IMR-90 (cell line): ENCODE results near the gene TSEN15. TPM values are rescaled to one million over a fixed set of nuclear protein-coding genes. Genes with fewer than 3 reads are reported as not detected.
"Not testable (repeated sequence)": the region's sequence is repeated elsewhere in the genome, so short reads cannot be mapped to it uniquely, and the experiment has no call there.

Experiments
- ATAC-seq: fragments of 200-7000 bp; cut with Tn5 transposase; 2 replicates; pipeline ENCODE4 v1.9.1; 2020; ENCODE audit warnings: low read depth, mild to moderate bottlenecking, moderate library complexity
- BruUV-seq: library from RNA; stranded (reverse); fragments of 400-500 nt; replicated peaks from 2 replicates; lab custom pipeline; 2021; lab: Mats Ljungman, UMichigan
- CTCF ChIA-PET: fragments of 300-600 bp; formaldehyde crosslinking; extraction: SDS; loops from one replicate; lab custom pipeline; 2021; ENCODE audit warnings: antibody characterized with exemption; lab: Yijun Ruan, JAX
- POLR2A ChIA-PET: fragments of 300-600 bp; sonication (Branson Sonifier 250); formaldehyde crosslinking; loops from one replicate; lab custom pipeline; 2022; ENCODE audit warnings: antibody characterized with exemption; ENCODE audit not compliant: unreplicated experiment; lab: Charles Lee
- DNase-seq: peaks from one replicate; pipeline ENCODE4 v3.0.0; 2013
- H2AFZ ChIP-seq: replicated peaks from 2 replicates; pipeline ENCODE3; 2013; ENCODE audit warnings: low read length, mild to moderate bottlenecking; ENCODE audit not compliant: poor library complexity
- H2AK5ac ChIP-seq: 2 replicates; pipeline ENCODE4 v1.6.1; 2013; ENCODE audit warnings: low read depth, low read length, inconsistent platforms
- H2AK9ac ChIP-seq: replicated peaks from 2 replicates; pipeline ENCODE3; 2013; ENCODE audit warnings: mild to moderate bottlenecking, low read depth, low read length, moderate library complexity; ENCODE audit not compliant: poor library complexity
- H2BK120ac ChIP-seq: 2 replicates; pipeline ENCODE4 v1.6.1; 2013; ENCODE audit warnings: low read depth, low read length, inconsistent platforms
- H2BK15ac ChIP-seq: 3 replicates; pipeline ENCODE4 v1.6.1; 2013; ENCODE audit warnings: low read depth, low read length, inconsistent platforms
- H2BK20ac ChIP-seq: 2 replicates; pipeline ENCODE4 v1.6.1; 2013; ENCODE audit warnings: low read depth, mild to moderate bottlenecking, inconsistent platforms, low read length, moderate library complexity
- H2BK5ac ChIP-seq: 2 replicates; pipeline ENCODE4 v1.6.1; 2013; ENCODE audit warnings: mild to moderate bottlenecking, low read depth, low read length, inconsistent platforms; ENCODE audit not compliant: poor library complexity, severe bottlenecking
- H3K14ac ChIP-seq: replicated peaks from 2 replicates; pipeline ENCODE4 v1.6.1; 2013; ENCODE audit warnings: low read depth, low read length, inconsistent platforms
- H3K18ac ChIP-seq: 2 replicates; pipeline ENCODE4 v1.6.1; 2013; ENCODE audit warnings: low read depth, low read length, control low read depth
- H3K23ac ChIP-seq: 2 replicates; pipeline ENCODE4 v1.6.1; 2013; ENCODE audit warnings: low read depth, low read length, inconsistent platforms
- H3K27ac ChIP-seq: 2 replicates; pipeline ENCODE4 v1.5.1; 2013; ENCODE audit warnings: mild to moderate bottlenecking, control low read depth, low read length; ENCODE audit not compliant: insufficient read depth
- H3K27me3 ChIP-seq: 2 replicates; pipeline ENCODE4 v1.6.1; 2013; ENCODE audit warnings: low read length; ENCODE audit not compliant: control insufficient read depth, insufficient read depth
- H3K36me3 ChIP-seq: 2 replicates; pipeline ENCODE4 v1.6.1; 2013; ENCODE audit warnings: low read length, mixed read lengths; ENCODE audit not compliant: control insufficient read depth, insufficient read depth
- H3K4ac ChIP-seq: 2 replicates; pipeline ENCODE4 v1.6.1; 2013; ENCODE audit warnings: low read depth, low read length, inconsistent platforms
- H3K4me1 ChIP-seq: 2 replicates; pipeline ENCODE4 v1.6.1; 2013; ENCODE audit warnings: low read length, mixed read lengths; ENCODE audit not compliant: control insufficient read depth, insufficient read depth
- H3K4me2 ChIP-seq: 2 replicates; pipeline ENCODE4 v1.6.1; 2013; ENCODE audit warnings: low read depth, mild to moderate bottlenecking, control low read depth, low read length, moderate library complexity
- H3K4me3 ChIP-seq: 2 replicates; pipeline ENCODE4 v1.5.1; 2013; ENCODE audit warnings: low read depth, mild to moderate bottlenecking, control low read depth, low read length, moderate library complexity; ENCODE audit not compliant: insufficient read depth
- H3K56ac ChIP-seq: 2 replicates; pipeline ENCODE4 v1.6.1; 2013; ENCODE audit warnings: low read length, inconsistent platforms; ENCODE audit not compliant: insufficient read depth; ENCODE audit errors: extremely low read depth
- H3K79me1 ChIP-seq, 2 experiments: 2 replicates each; pipeline ENCODE4 v1.6.1; 2013; ENCODE audit warnings: low read length in 2 of 2, inconsistent platforms in 1 of 2, low read depth in 1 of 2
- H3K9ac ChIP-seq: 2 replicates; pipeline ENCODE4 v1.6.1; 2013; ENCODE audit warnings: low read depth, low read length, control low read depth
- H3K9me1 ChIP-seq: 2 replicates; pipeline ENCODE4 v1.6.1; 2013; ENCODE audit warnings: low read length, inconsistent platforms; ENCODE audit not compliant: insufficient read depth
- H3K9me3 ChIP-seq: 2 replicates; pipeline ENCODE4 v1.6.1; 2013; ENCODE audit warnings: low read length; ENCODE audit not compliant: control insufficient read depth, insufficient read depth
- H4K20me1 ChIP-seq: 2 replicates; pipeline ENCODE4 v1.6.1; 2013; ENCODE audit warnings: low read length, inconsistent platforms; ENCODE audit not compliant: insufficient read depth
- H4K5ac ChIP-seq: 2 replicates; pipeline ENCODE4 v1.6.1; 2013; ENCODE audit warnings: mild to moderate bottlenecking, low read depth, low read length, control low read depth
- H4K8ac ChIP-seq, 2 experiments: 2 replicates each; pipeline ENCODE4 v1.6.1; 2013; ENCODE audit warnings: low read depth in 2 of 2, low read length in 2 of 2, control low read depth in 1 of 2, inconsistent platforms in 1 of 2
- H4K91ac ChIP-seq: 2 replicates; pipeline ENCODE4 v1.6.1; 2013; ENCODE audit warnings: low read depth, low read length, inconsistent platforms; ENCODE audit not compliant: insufficient read depth
- CEBPB ChIP-seq: IDR thresholded peaks from 2 replicates; pipeline ENCODE4 v1.6.1; 2012; ENCODE audit warnings: low read depth, low read length, improper control_type of control experiment
- CHD1 ChIP-seq: IDR thresholded peaks from 2 replicates; pipeline ENCODE4 v1.6.1; 2012; ENCODE audit warnings: low read depth, low read length, improper control_type of control experiment
- MAFK ChIP-seq: IDR thresholded peaks from 2 replicates; pipeline ENCODE4 v1.6.1; 2012; ENCODE audit warnings: low read depth, low read length, improper control_type of control experiment
- MAZ ChIP-seq: IDR thresholded peaks from 2 replicates; pipeline ENCODE4 v1.6.1; 2012; ENCODE audit warnings: low read depth, mild to moderate bottlenecking, low read length, improper control_type of control experiment, moderate library complexity, borderline replicate concordance
- WGBS, 2 experiments: methylation state at CpG; one replicate each; pipeline versions ENCODE4 v1.1.5 to v1.1.7; 2013; ENCODE audit warnings: missing lambda C conversion rate in 2 of 2; ENCODE audit not compliant: insufficient read length in 1 of 2; ENCODE audit errors: extremely low coverage in 2 of 2; 5-methylcytosine and 5-hydroxymethylcytosine counted together
- dilution Hi-C: fragments of 300-500 bp; cut with HindIII; formaldehyde crosslinking; loops from one replicate; pipeline ENCODE4 v1.14.3; 2018; ENCODE audit warnings: low sequenced_read_pairs; ENCODE audit not compliant: unreplicated experiment
- in situ Hi-C: fragments of 300-500 bp; cut with MboI; formaldehyde crosslinking; loops from 3 replicates; pipeline ENCODE4 v1.14.3; 2019; ENCODE audit warnings: low sequenced_read_pairs, inconsistent platforms, mixed read lengths
- intact Hi-C: fragments of 100-400 bp; cut with micrococcal nuclease; formaldehyde crosslinking; loops from 2 replicates; pipeline ENCODE4 v1.10.0; 2022
- polyA plus RNA-seq, 3 experiments: library from polyadenylated mRNA; depleted of rRNA; stranded (reverse); fragments of >200 nt; gene quantifications; 2 replicates each; pipeline ENCODE4 v1.2.3, GENCODE V29; 2012; ENCODE audit warnings: low replicate concordance in 1 of 3
- total RNA-seq: library from RNA; depleted of rRNA; stranded (reverse); fragments of >200 nt; gene quantifications from 2 replicates; pipeline ENCODE4 v1.2.3, GENCODE V29; 2012
- TF ChIP-seq, protein P1 (sequence below): fragments of 150-350 bp; IDR thresholded peaks from 2 replicates; pipeline ENCODE4 v1.6.1; 2017; ENCODE audit warnings: mild to moderate bottlenecking, antibody characterized with exemption, low read length, low read depth

The TSEN15 gene
- total and polyA plus RNA-seq, 2 of the 4 experiments (the other 2 are of a cell fraction) = 32.4 to 45.0 TPM

DNA sequence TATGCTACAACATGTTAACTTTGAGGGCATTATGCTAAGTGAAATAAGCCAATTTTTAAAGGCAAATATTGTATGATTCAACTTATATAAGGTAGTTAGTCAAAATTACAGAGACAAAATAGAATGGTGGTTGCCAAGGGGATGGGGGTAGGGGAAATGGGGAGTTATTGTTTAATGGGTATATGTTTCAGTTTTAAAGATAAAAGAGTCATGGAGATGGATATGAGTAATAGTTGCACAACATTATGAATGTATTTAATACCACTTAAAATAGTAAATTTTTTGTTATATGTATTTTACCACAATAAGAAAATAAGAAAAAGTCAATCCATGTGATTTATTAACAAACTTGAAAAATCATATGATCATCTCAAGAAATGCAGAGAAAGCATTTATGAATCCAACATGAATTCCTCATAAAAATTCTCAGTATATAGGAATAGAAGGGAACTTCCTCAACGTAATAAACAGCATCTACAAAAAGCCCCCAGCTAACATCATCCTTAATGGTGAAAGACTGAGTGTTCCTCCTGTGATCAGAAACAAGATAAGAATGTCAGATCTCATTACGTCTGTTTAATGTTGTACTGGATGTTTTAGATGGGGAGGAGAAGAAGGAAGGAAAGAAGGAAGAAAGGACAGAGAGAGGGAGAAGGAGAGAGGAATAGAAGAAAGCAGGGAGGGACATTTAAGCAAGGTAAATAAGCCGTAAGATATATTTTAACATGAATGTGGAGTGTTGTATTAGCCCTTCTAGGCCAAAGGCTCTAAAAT lies 6.7 kb upstream of the TSEN15 start:
- H2BK5ac ChIP-seq = no peak overlapping the region
- H3K9me3 ChIP-seq = no peaks in the 10 kb centered on the region
- TF ChIP-seq, protein P1, sequence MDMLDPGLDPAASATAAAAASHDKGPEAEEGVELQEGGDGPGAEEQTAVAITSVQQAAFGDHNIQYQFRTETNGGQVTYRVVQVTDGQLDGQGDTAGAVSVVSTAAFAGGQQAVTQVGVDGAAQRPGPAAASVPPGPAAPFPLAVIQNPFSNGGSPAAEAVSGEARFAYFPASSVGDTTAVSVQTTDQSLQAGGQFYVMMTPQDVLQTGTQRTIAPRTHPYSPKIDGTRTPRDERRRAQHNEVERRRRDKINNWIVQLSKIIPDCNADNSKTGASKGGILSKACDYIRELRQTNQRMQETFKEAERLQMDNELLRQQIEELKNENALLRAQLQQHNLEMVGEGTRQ = no peak
- TF ChIP-seq MAZ (no peak), MAFK (no peak), CEBPB (peak; percentile 28; the same call in 1 of the 2 replicates), CHD1 (no peak)
- H2AK9ac ChIP-seq = no peak overlapping the region
- H3K79me1 ChIP-seq = no peaks in the 10 kb centered on the region
- no peaks in the 10 kb centered on the region for H4K20me1 ChIP-seq
- H3K27me3 ChIP-seq = no peaks in the 10 kb centered on the region
- no peak overlapping the region for H3K4me3 ChIP-seq
- H3K23ac ChIP-seq = no peak overlapping the region
- DNase-seq = no peak
- in situ Hi-C loops = loop anchor here (10.0 kb wide), 1 partner anchor 400 kb away; no protein-coding TSS in a partner anchor
- no peak overlapping the region for H4K91ac ChIP-seq
- no peak overlapping the region for H2BK120ac ChIP-seq
- H2BK15ac ChIP-seq = no peak overlapping the region
- H2AFZ ChIP-seq = no peak overlapping the region
- H3K14ac ChIP-seq = no peak overlapping the region
- no peak overlapping the region for H3K9ac ChIP-seq
- dilution Hi-C loops = no loop called here
- no peak overlapping the region for H3K4ac ChIP-seq
- H4K8ac ChIP-seq = no peak overlapping the region
- intact Hi-C loops = no loop called here
- H3K18ac ChIP-seq = no peak overlapping the region
- no TSS peak for BruUV-seq
- no peaks in the 10 kb centered on the region for H3K36me3 ChIP-seq
- CTCF ChIA-PET = no interaction called here
- POLR2A ChIA-PET = no interaction called here
- H2AK5ac ChIP-seq = no peak overlapping the region
- H3K56ac ChIP-seq = no peak overlapping the region
- H4K5ac ChIP-seq = no peak overlapping the region
- no peaks in the 10 kb centered on the region for H3K9me1 ChIP-seq
- H3K27ac ChIP-seq = no peak overlapping the region
- H3K4me1 ChIP-seq = peaks cover 2% of the 10 kb centered on the region; the same call in 1 of the 2 replicates
- H3K4me2 ChIP-seq = no peak overlapping the region
- WGBS, 2 experiments = 78% methylated on average over 1 of the region's 3 CpGs; no CpG with 5 or more reads in 1 of the 2 experiments
- no peak for ATAC-seq
- no peak overlapping the region for H2BK20ac ChIP-seq

GRCh38 chr1:184047541-184047940 lies 4.0 kb upstream of the TSEN15 start:
- in situ Hi-C loops = loop anchor here (10.0 kb wide), 1 partner anchor 403 kb away; no protein-coding TSS in a partner anchor
- H2BK5ac ChIP-seq, H3K4ac ChIP-seq, H3K4me3 ChIP-seq, dilution Hi-C loops, H4K5ac ChIP-seq, DNase-seq, H3K36me3 ChIP-seq, H2AK9ac ChIP-seq, intact Hi-C loops, ATAC-seq, H3K14ac ChIP-seq, POLR2A ChIA-PET, H3K4me1 ChIP-seq, H3K27ac ChIP-seq, H4K91ac ChIP-seq, H4K20me1 ChIP-seq, H3K9me1 ChIP-seq, H4K8ac ChIP-seq, H2BK120ac ChIP-seq, H3K56ac ChIP-seq, H3K4me2 ChIP-seq, H2BK15ac ChIP-seq, BruUV-seq, H2BK20ac ChIP-seq, H2AFZ ChIP-seq, CTCF ChIA-PET, H3K27me3 ChIP-seq, H3K23ac ChIP-seq, H3K9me3 ChIP-seq, H3K9ac ChIP-seq, H3K18ac ChIP-seq, H2AK5ac ChIP-seq: not testable (repeated sequence)
- peaks cover 8 to 21% of the 10 kb centered on the region in 2 experiments; a peak in 3 of 4 replicates for H3K79me1 ChIP-seq
- WGBS, 2 experiments = 100% methylated on average over 1 of the region's 5 CpGs; no CpG with 5 or more reads in 1 of the 2 experiments
